ENCODE results near the gene CNTN6.

Gene CNTN6
- total RNA-seq: 0 reads per million in 3 experiments

DNA sequence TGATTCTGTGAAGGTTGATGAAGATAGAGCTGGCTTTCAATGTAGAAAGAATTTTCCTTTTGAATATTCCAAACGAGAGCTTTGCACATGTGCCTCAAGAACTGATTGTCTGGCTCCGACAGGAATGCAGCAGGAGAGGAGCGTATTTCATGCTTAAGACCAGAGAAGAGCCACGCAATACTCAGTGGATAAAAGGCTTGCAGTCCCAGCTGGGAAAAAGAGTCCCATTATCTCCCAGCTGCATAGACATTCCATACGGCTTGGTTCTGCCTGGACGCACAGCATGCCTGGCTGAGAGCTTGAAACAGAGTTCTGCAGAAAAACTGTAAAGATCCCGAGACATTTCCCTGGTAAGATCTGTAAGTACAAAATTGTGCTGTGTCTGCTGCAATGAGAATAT is at the start of gene CNTN6:
Gene CNTN6, plus strand, starts transcription at position 254 of the 400 bp plus-strand sequence. CDS start 54,985 bp downstream, outside the sequence.
- no peak for DNase-seq

DNA sequence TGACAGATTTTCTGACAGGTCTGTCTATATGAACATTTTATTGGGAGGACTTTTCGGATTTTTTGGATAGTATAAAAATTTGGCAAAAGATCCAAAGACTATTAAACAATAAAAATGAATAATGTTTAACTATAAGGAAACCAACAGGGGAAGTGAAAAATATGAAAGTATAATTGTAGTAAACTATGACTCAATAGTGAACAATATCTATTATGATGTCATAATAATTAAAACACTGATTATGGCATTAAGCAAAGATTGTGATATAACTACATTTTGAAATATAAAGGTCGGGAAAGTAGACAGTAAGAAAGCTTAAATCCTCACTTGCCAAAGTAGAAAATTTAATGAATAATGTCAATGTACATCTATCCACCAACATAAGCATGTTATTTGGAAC is 44.3 kb upstream of the CNTN6 start:
- no peak for DNase-seq

DNA sequence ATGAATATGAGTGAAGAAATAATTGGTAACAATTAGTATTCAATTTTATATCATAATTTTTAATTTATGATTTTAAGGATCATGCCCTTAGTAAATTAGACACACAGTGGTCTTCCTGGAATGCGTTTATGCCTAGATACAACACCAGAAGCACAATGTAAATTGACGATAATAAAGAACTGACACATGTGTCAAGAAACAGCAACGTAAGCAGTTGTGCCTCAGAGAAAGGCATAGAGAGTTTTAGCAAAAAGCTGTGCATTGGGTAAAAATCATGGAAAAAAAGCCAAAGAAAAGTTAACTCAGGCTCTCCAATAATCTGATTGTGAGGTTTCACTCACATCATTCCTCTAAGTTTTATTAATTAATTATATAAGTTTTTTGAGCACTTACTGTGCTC is 37.0 kb upstream of the CNTN6 start:
- DNase-seq: no peak

DNA sequence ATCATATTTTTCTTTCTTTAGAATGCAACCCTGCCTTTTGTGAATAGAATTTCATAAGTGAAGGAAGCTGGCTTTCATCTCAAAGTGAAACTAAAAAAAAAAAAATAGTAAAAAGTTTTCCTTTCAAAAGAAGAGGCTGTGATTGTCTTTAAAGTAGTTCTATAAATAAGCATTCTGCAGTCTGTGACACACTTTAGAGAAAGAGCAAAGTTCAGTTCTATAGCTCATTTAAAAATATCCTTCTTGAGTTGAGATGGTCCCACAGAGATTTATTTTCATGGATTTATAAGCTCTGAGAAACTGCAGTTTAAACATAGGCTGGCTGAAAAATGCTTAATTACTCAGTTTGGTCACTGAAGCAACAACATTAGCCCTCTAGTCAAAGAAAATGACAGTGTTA is 36.1 kb upstream of the CNTN6 start:
- DNase-seq: no peak

DNA sequence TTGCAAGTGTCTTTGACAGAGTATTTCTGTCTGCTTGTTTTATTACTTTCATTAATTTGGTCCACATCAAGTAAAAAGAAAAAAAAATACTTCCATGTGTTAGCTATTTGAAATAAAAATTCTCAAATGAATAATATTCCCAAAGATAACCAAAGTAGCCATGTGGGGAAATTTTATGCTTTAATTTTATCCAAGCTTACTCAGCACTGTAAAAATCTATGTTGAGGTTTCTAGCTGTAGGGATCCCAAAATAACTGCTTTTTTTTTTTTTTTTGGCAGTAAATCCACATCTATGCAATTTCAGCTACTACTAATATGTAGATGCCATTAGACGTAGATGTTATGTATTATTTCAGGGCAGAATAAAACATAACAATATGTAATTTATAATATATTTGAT is 35.4 kb upstream of the CNTN6 start:
- no peak for DNase-seq

DNA sequence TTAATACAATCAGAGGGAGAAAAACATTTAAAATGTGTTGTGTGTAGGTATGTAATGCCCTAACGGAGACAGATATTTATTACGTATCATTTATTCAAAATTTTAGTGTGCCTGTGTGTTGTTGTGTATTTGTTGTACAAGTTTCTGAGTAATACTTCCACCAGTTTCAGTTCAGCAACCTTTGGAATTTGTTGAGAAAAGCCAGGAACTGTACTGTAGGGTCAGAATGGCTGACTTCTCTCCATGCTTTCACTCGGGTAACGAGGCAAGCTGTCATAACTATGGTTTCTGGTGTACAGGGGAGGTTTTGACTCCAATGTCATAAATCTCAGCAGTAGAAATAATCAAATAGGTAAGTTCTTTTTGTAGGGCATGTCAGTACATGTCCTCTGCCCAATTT is 23.8 kb upstream of the CNTN6 start:
- DNase-seq: no peak

DNA sequence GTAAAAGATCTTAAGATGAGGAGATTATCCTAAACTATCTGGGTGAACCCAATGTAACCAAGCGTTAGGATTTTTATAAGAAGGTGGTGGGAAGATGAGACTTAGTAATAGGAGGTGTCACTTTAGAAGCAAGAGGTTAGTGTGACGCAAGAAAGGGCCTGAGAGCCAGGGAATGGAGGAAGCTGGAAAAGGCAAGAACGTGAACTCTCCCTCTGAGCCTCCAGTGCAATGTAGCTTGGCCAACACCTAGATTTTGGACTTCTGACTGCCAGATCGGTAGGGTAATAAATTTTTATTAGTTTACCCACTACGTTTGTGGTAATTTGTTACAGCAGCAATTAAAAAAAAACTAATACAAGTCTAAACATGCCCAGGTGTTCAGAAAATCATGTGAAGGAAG is 20.8 kb upstream of the CNTN6 start:
- DNase-seq: no peak

DNA sequence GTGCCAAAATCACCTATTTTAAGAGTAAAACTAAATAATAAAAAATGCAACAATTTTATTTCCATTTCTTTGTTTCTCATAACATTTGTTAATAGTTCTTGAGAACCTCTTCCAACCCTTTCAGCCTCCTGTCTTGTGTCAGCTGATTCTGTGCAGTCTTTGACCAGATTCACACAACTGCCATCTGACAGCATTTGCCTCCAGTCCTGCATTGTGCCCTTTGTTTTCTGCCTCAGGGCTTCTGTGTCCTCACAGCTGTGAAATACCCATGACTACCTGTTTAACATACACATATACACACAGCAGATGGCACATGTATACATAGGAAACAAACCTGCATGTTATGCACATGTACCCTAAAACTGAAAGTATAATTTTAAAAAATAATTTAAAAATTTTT is 13.2 kb upstream of the CNTN6 start:
- DNase-seq: no peak

DNA sequence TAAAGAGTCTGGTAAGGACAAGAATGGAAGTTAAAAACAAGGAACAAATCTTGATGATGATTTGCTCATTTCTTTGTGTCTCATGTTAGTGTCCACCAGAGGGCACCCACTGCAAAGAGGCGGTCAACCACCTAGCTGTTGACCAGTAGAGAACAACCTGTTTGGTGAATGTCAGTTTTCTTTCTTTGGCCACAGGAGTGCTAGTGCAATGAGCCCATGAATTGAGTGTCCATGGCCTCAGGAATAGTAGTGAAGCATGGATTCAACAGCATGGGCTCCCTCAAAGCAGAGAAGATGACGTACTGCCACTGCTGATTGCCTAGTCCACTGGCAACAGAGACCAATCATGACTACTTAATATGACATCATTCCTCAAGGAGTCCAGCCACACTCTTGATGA is 10.7 kb upstream of the CNTN6 start:
- no peak for DNase-seq

DNA sequence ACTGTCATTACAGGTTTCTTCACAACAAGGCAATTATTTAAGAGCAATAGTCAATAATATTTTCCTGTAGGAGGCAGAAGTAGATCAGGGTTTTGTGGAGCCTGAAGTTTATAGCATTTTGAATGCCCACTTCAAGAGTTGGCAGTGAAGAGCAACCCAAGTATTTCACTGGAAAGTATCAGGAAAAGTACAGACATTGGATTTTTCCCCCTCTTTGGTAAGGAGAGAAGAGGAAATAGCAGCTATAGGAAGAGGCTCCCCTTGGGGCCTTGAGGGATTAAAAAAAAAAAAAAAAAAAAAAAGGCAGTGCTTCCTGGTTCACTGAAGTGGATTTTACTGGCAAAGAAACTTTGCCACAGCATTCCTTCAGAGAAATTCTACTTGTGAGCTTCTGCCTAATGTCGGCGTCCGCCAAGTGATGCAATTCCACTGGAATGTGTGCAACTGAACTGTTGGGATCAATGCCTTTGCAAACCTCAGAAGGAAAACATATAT is 5.7 kb upstream of the CNTN6 start:
- no peak for DNase-seq

DNA sequence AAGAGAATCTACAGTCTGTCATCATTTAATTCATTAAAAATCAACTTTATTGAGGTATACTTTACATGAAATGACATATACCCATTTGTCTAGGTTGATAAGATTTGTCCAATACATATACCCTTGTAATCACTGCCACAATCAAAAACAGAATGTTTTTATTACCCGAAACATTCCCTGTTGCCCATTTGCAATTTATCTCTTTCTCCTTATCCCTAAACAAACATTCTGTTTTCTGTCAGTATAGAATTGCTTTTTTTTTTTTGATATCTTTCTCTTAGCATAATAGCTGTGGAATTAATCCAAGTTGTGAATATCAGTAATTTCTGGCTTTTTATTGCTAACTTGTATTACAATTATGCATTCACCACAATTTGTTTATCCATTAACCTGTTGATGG is 4.3 kb upstream of the CNTN6 start:
- DNase-seq: no peak

DNA sequence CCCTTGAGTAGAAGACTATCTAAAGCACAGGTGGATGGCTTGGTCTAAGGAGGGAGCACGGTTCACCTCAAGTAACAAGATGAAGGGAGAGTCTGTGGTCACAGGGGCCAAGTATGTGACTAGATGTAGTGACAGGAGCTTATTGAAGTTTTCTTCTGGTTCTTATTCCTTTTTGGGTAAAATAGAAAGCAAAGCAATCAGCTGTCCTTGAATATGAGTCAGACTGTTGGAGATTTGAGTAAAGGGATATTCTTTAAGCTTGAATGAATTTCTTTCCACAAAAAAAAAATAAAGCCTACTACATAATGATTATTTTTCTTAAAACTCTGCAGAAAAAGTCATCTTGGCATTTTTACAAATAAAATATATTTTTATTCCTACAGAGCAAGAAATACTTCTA is 1.5 kb upstream of the CNTN6 start:
- no peak for DNase-seq

DNA sequence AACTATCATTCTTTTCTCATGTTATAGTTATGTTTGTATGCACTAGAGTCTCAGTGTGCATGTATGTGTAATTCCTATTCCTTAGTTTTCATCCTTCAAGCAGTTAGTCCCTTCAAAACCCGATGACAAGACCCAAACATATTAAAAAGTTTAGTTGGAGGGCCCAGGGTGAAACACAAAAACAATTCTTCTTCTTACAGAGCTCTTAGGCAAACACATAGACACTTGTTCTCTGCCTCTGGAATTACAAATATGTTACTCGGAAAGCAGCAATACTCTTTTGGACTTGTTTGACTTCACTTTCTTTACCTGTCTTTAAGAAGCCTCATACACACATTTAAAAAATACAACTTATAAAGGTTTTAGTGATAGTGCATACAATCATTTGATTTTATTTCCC is 763 bp upstream of the CNTN6 start:
- DNase-seq: no peak

DNA sequence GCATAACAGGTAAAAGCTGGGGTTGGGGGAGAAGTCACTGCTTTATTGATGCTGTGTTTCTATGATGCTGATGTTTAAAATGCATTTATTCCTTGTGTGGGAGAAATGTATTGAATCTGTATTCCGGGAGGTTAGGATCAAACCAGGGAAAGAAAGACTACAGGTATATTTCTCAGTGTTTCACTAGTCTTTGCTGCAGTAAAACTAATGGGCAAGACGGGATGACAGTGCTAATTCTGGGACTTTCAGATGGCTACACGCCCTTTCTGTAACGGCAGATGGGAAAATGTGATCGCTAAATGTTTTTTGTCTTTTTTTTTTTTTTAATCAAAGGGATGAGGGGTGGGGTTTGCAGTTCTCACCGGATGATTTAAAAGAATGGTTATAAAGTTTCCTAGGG is 393 bp downstream of the CNTN6 start:
- no peak for DNase-seq

DNA sequence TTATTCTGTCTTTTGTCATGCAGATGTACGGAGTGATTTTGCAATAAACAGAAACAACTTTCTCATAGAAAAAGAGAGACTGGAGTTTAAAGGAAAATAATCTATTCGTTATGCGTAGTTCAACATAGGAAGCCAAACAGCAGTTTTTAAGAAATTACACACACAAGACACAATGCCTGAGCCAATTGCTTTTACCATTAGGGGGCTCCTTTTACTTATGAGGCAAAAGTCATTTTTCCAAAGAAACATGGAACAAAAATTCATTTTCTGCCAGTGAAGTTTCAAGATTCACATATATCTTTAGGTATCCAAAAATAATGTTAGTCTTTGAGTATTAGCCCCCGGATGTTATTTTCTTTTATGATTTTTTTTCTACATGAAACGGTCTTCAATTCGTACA is 10.7 kb downstream of the CNTN6 start:
- DNase-seq: no peak

DNA sequence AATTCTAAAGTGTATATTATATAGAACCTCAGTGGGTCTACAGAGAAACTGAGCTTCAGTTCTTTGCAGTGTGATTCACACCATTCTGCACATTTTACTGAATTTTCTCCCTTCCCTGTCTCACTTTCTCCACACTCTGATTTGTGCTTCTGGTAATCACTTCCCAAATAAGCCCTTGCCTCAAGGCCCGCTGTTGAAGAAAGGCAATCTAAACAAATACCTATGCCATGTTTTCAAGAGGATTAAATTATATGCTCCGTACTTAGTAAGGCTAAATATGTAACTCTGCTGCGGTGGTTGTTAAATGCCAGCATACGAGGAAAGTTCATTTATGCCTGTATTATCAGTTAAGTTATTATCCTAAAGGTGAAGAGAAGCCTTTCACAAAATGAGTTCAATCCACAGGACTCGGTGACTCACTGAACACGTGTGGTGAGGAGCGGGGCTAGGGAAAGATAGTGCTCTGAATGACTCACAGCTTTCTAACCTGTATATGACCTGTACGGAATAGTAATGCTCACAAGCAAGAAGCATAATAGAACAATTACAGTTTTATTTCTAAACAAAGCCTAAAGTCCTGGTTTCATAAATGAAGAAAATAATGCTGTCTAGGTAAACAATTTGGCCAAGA is 25.1 kb downstream of the CNTN6 start:
- no peak for DNase-seq

DNA sequence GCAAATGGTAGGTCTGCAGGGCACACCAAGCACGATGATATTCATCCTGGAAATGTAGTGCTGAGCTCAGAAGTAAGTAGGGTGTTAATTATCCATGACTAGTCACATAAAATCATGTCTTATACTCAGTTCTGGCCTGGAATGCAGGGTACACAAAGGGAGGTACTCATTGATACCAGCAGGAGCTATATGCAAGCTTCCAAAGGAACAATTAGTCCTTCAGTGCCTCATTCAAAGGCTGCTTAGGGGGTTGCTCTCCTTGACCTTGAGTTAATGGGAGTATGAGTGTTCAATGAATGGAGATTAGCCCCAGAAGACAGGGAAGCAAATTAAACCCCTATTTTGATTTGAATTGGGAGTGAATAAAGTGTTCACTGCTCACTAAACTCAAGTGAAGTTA is 38.3 kb downstream of the CNTN6 start:
- DNase-seq: no peak

DNA sequence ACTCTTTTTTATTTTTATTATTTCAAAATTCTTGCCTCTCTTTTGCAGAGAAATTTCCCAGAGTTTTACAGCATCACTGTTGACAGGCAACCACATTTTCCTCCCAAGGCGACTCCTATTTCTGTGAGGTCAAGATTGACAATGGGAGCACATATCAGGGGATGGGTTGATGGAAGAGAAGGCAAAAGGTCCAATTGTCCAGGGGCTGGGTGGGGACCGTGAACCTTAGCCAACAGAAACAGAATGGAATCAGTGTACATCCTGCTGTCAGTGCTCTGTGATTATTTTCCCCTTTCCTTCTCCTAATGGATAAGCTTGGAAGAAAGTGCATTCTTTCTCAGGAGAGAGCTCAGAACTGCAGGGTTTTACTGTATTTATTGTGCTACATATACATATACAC is 42.4 kb downstream of the CNTN6 start:
- no peak for DNase-seq

DNA sequence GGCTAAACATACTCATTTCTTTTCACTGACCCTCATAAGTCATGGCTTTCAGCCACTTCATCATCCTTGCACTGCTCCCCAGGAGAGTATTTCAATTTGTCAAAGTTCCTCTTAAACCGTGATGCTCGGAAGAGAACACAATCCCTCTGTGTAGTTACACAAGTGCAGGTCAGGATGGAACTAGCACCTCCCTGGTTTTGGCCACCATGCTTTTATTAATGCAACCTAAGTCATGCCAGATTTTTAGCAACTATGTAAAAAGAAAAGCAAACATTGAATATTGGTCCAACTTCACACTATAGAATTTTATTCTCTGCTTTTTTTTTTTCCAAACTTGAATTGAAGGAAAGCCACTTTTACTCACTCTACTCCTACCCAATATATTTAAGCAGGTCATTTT is 45.2 kb downstream of the CNTN6 start:
- DNase-seq: no peak

DNA sequence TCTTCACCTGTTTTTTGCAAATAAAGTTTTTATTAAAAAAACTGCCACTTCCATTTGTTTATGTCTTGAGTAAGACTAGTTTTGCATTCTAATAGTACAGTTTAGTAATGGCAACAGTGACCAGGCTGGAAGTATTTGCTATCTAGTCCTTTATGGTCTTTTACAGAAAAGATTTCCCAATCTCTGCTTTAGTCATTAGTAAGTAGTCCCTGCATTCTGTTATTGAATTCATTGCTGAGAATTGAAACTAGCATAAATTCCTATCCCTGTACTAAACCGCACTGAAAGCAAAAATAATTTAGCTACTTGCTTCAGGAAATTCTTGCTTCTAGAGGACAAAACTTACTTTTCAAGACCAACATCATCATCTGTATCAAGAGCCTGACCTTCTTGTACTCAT is 46.2 kb downstream of the CNTN6 start:
- no peak for DNase-seq

DNA sequence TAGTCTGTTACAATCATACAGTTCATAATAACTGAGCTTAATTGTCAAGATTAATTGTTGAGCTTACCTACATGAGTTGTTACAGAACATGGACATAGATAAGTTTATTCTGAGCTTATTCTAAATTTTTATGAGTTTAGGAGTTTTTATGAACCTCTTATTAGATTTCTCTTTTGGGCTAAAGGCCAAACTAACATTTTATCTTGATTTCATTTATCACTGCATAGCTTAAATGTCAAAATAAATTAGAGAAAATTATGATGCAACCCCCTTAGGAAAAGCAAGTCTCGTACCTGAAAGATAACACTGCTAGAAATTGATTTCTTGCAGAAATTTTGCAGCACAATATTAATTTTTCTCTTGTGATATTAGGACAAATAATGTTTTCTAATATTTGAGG is 54.5 kb downstream of the CNTN6 start:
- DNase-seq: no peak

DNA sequence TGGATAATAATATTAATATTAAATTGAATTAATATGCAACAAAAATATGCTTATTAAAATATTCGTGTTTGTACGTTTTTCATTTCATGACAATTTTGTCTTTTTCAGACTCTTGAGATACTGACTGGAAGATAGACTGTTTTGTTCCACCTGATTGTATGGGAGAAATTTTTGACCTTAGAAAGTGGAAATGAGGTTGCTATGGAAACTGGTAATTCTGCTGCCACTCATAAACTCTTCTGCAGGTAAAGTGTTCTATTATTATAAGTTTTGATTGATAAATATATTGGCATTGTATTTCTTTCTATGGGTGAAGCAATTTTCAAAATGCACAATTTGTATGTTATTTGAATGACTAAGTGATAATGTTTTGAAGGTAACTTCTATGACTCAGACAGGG is 55.0 kb downstream of the CNTN6 start:
- DNase-seq: no peak

DNA sequence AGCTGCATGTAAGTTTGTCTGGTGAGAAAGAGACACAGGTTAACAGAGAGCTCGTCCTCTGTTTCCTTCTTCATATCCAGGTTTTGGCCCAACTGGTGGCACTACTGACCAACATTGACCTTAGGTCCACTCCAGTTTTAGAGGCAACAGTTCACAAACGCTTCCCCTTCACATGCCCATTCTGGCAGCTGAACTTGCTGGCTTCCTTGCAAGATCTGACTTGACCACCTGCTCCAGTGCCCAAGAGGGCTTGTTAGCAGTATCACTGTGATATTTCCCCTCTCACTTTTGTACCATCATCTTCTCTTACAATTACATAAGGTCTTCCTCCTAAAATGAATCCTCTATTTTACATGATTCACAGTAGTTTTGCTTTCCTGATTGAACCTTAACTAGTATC is 71.3 kb downstream of the CNTN6 start:
- DNase-seq: no peak

DNA sequence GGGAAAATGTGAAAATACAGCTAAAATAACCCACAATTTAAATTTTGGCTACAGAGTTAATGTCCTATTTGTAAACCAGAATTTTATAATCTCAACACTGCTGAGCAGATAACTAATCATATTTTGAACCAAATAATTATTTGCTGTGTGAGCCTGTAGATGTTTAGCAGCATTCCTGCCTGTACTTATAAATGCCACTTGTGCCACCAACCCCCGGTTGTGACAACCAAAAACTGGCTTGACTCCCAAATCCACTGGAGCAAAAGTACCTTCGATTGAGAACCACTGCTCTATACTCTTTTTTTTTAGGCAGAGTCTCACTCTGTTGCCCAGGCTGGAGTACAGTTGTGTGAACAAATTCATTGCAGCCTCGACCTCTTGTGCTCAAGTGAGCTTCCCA is 78.5 kb downstream of the CNTN6 start:
- DNase-seq: no peak

DNA sequence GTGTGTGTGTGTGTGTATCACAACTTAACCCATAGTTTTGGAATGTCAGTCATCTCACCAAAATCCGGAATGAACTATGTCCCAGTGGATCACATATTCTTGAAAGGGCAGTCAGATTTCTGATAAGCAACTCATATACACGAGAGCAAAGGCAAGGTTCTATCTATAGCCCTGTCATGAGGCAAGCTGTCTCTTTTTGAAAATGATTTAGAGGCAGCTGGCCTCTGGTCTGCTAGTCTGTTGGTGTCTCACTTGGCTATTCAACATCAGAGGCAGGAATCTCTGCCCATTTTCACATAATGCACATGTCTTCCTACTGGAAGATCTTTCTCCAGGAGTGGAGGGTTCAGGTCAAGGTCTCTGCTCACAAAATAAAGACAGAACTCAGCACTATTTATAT is 79.8 kb downstream of the CNTN6 start:
- DNase-seq: no peak

DNA sequence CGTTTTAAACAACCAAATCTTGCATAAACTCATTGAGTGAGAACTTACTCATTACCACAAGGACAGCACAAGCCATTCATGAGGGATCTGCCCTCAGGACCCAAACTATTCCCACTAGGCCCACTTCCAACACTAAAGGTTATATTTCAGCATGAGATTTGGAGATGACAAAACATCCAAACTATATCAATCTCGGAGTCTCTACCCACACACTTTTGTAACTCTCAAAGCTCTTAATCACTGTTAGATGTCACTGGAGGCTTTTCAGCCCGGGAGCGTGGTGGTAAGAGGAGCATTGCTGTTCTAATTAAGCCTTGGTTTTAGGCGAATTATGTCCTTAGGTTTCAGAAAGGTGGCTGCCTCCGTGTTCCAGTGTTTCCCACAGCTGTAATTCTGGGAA is 86.3 kb downstream of the CNTN6 start:
- DNase-seq: no peak
